Activated CD8-positive, alpha-beta T cell treated with anti-CD3 and anti-CD28 coated beads for 36 hours (primary cell): ENCODE results near the gene NCAPH2. TPM values are rescaled to one million over a fixed set of nuclear protein-coding genes. Genes with fewer than 3 reads are reported as not detected.

ENCODE experiments used
- ATAC-seq: fragments of 200-7000 bp; cut with Tn5 transposase; one replicate; pipeline ENCODE4 v1.10.0; 2021; ENCODE audit warnings: mild to moderate bottlenecking, moderate library complexity
- CTCF ChIA-PET: fragments of 350-600 bp; sonication (Branson Sonifier 250); formaldehyde crosslinking; loops from one replicate; lab custom pipeline; 2021; ENCODE audit warnings: antibody characterized with exemption; lab: Charles Lee
- POLR2A ChIA-PET: fragments of 350-600 bp; sonication (Branson Sonifier 250); formaldehyde crosslinking; loops from one replicate; lab custom pipeline; 2021; ENCODE audit warnings: antibody characterized with exemption; lab: Charles Lee
- DNase-seq: peaks from one replicate; pipeline ENCODE4 v3.0.0-alpha.2; 2020
- H3K27ac Mint-ChIP-seq: one replicate; pipeline ENCODE4 v1.8.0; 2021; ENCODE audit warnings: mild to moderate bottlenecking, mixed read lengths
- H3K27me3 Mint-ChIP-seq: one replicate; pipeline ENCODE4 v1.8.0; 2021; ENCODE audit warnings: mixed read lengths
- H3K36me3 Mint-ChIP-seq: one replicate; pipeline ENCODE4 v1.8.0; 2021; ENCODE audit warnings: low read depth, mixed read lengths
- H3K4me1 Mint-ChIP-seq: one replicate; pipeline ENCODE4 v1.8.0; 2021; ENCODE audit warnings: low read depth, mixed read lengths
- H3K4me3 Mint-ChIP-seq: one replicate; pipeline ENCODE4 v1.8.0; 2021; ENCODE audit warnings: mild to moderate bottlenecking, moderate library complexity, mixed read lengths
- H3K9me3 Mint-ChIP-seq: one replicate; pipeline ENCODE4 v1.8.0; 2021; ENCODE audit warnings: mixed read lengths
- intact Hi-C: fragments of 100-400 bp; cut with micrococcal nuclease; formaldehyde crosslinking; loops from one replicate; pipeline ENCODE4 v1.10.0; 2022
- total RNA-seq, 2 experiments: library from RNA; stranded (reverse); gene quantifications; one replicate each; pipeline ENCODE4 v1.2.3, GENCODE V29; 2021
- TF ChIP-seq, protein P1 (sequence below): fragments of 200-600 bp; IDR thresholded peaks from one replicate; pipeline ENCODE4 v1.8.0; 2022; ENCODE audit warnings: antibody characterized with exemption, mild to moderate bottlenecking

Gene NCAPH2
- total RNA-seq, 2 experiments from 2014 or later = 121 to 126 TPM

DNA sequence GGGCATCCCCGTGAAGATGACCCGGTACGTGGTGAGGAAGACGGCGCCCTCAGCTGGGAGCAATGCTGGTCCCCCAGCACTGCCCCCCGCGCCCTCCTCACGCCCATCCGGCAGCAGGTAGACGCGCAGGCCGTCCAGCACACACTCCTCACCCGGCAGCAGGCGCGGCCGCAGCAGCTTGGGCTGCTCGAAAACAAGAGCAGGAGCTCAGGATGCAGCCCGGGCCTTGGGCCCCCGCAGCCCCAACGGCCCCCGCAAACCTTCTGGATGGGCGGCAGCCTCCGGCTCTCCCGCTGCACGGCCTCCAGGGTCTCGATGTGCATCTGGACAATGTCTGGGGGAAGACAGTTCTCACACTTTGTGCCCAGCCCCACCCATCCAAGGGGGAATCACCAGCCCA, 46.5 kb upstream of the NCAPH2 start:
- TF ChIP-seq, protein P1, sequence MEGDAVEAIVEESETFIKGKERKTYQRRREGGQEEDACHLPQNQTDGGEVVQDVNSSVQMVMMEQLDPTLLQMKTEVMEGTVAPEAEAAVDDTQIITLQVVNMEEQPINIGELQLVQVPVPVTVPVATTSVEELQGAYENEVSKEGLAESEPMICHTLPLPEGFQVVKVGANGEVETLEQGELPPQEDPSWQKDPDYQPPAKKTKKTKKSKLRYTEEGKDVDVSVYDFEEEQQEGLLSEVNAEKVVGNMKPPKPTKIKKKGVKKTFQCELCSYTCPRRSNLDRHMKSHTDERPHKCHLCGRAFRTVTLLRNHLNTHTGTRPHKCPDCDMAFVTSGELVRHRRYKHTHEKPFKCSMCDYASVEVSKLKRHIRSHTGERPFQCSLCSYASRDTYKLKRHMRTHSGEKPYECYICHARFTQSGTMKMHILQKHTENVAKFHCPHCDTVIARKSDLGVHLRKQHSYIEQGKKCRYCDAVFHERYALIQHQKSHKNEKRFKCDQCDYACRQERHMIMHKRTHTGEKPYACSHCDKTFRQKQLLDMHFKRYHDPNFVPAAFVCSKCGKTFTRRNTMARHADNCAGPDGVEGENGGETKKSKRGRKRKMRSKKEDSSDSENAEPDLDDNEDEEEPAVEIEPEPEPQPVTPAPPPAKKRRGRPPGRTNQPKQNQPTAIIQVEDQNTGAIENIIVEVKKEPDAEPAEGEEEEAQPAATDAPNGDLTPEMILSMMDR = no peak
- H3K36me3 Mint-ChIP-seq = peaks cover 30% of the 10 kb centered on the region
- POLR2A ChIA-PET = no interaction called here
- H3K27ac Mint-ChIP-seq = no peak overlapping the region
- H3K4me1 Mint-ChIP-seq = peaks cover 6% of the 10 kb centered on the region
- H3K4me3 Mint-ChIP-seq = no peak overlapping the region
- intact Hi-C loops = no loop called here
- DNase-seq = no peak
- no peaks in the 10 kb centered on the region for H3K27me3 Mint-ChIP-seq
- no peak for ATAC-seq
- H3K9me3 Mint-ChIP-seq = no peaks in the 10 kb centered on the region
- CTCF ChIA-PET = no interaction called here

DNA sequence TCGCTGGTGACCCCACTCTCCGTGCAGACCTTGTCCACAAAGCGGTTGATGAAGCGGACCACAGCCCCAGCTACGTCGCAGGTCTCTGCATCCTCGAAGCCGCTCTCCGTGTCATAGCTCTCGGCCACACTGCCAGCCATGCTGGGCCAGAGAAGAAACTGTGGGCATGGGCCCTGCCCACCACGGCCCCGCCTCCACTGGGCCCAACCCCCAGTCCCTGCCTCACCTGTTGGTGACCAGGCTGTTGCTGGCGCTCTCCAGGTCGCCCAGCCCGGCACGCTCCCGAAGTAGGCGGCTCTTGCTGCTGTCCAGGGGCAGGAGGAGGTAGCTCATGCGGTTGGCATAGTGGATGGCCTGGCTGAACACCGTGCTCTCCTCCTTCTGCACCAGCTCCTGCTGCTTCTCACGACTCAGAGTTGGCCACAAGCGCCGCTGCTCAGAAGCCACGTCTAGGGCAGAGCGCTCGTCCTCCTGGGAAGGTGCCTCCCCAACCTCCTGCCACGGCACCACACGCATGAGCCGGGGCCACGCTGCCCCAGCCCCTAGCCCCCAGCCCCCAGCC, 46.0 kb upstream of the NCAPH2 start:
- H3K27me3 Mint-ChIP-seq = no peaks in the 10 kb centered on the region
- peaks cover 11% of the 10 kb centered on the region for H3K4me1 Mint-ChIP-seq
- no peak overlapping the region for H3K4me3 Mint-ChIP-seq
- H3K9me3 Mint-ChIP-seq = no peaks in the 10 kb centered on the region
- no peak overlapping the region for H3K27ac Mint-ChIP-seq
- no peak for DNase-seq
- ChIA-PET POLR2A (no interaction called here), CTCF (no interaction called here)
- H3K36me3 Mint-ChIP-seq = peaks cover 31% of the 10 kb centered on the region
- ATAC-seq = no peak
- intact Hi-C loops = no loop called here
- TF ChIP-seq, protein P1 = no peak

DNA sequence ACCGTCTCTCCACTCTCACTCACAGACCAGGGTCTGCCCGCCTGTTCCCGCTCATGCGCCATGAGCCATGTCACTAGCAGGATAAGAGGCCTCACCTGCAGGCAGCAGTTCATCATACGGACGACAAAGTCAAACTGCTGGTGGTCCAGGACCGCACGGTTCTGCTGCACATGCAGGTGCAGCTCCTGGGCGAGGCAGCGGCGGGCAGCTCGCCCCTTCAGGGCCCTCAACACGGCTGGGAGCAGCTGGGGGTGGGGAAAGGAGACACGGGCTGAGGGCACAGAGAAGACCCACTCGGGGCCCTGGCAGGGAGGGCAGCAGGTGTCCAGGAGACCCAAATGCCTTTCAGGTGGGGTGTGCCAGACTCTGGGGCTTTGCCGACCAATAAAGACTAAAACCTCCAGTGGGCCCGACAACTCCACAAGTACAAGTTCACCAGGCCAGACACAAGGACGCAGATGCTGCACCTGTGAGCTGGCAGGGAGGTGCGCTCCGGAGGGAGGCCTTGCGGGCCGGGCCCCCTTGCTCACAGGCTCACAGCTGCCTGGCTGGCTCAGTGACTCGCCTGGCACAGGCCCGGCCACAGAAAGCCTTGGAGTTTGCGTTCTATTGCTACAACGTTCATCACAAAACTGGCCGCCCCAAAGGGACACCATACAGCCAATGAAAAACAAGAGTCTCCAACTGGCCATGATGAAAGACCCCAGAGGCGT, 44.7 kb upstream of the NCAPH2 start:
- peaks cover 19% of the 10 kb centered on the region for H3K4me1 Mint-ChIP-seq
- H3K27ac Mint-ChIP-seq = no peak overlapping the region
- ATAC-seq = no peak
- H3K9me3 Mint-ChIP-seq = no peaks in the 10 kb centered on the region
- intact Hi-C loops = no loop called here
- H3K36me3 Mint-ChIP-seq = peaks cover 25% of the 10 kb centered on the region
- H3K27me3 Mint-ChIP-seq = no peaks in the 10 kb centered on the region
- ChIA-PET POLR2A (no interaction called here), CTCF (no interaction called here)
- no peak overlapping the region for H3K4me3 Mint-ChIP-seq
- DNase-seq = no peak
- TF ChIP-seq, protein P1 = no peak

DNA sequence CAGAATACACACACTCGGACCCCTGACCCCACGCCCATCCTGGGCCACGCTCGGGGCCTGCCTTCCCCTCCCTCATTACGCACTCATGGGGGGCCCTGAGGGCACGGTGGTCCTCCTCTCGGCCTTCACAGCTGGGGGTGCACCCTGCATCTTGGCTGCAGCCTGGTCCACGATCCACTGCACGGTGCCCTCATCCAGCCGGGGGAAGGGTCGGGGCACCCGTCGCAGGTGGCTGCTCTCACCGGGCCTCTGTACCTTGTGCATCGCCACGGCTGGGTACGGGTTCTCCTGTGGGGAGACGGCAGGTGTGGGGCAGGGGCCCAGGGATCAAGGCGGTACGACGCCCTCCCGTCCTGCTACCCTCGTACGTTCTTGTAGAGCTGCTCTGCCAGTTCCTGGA, 43.6 kb upstream of the NCAPH2 start:
- Mint-ChIP-seq H3K4me3 (no peak overlapping the region), H3K36me3 (peaks cover 23% of the 10 kb centered on the region), H3K4me1 (peaks cover 30% of the 10 kb centered on the region), H3K27ac (no peak overlapping the region), H3K9me3 (no peaks in the 10 kb centered on the region), H3K27me3 (no peaks in the 10 kb centered on the region)
- ChIA-PET CTCF (interaction anchor here (1.8 kb wide), 1 partner anchor 33 kb away, joined by 4 read pairs; no protein-coding TSS in a partner anchor), POLR2A (interaction anchor here (0.8 kb wide), 1 partner anchor 61 kb away, joined by 3 read pairs; the partner anchor contains the start of gene SCO2)
- intact Hi-C loops = no loop called here
- DNase-seq = no peak
- TF ChIP-seq, protein P1 = no peak
- no peak for ATAC-seq
